ENCODE measurements around the gene LPAR1.

The LPAR1 gene

GRCh38 chr9:110997847-110998246 lies 40.4 kb downstream of the LPAR1 start:
- DNase-seq, result no peak

- no peak for DNase-seq
Measured at GRCh38 chr9:110996436-110997220, 41.6 kb downstream of the LPAR1 start.

- no peak for DNase-seq
Measured at GRCh38 chr9:110995420-110996340, 42.6 kb downstream of the LPAR1 start.

- DNase-seq, result no peak
Measured at GRCh38 chr9:110994771-110995241, 43.5 kb downstream of the LPAR1 start.

GRCh38 chr9:110990481-110990880 lies 47.8 kb downstream of the LPAR1 start:
- DNase-seq, result no peak

GRCh38 chr9:110986529-110986928 lies 51.7 kb downstream of the LPAR1 start:
- DNase-seq, result no peak

GRCh38 chr9:110984890-110985437 lies 53.3 kb downstream of the LPAR1 start:
- no peak for DNase-seq

- DNase-seq, result no peak
Measured at GRCh38 chr9:110980261-110980660, 58.0 kb downstream of the LPAR1 start.

GRCh38 chr9:110979636-110980035 lies 58.6 kb downstream of the LPAR1 start:
- no peak for DNase-seq

- no peak for DNase-seq
Measured at GRCh38 chr9:110978516-110978915, 59.8 kb downstream of the LPAR1 start.

GRCh38 chr9:110977259-110977709 lies 61.0 kb downstream of the LPAR1 start:
- no peak for DNase-seq

GRCh38 chr9:110975969-110976368 lies 62.3 kb downstream of the LPAR1 start:
- DNase-seq, result no peak

- DNase-seq, result no peak
Measured at GRCh38 chr9:110975278-110975677, 63.0 kb downstream of the LPAR1 start.

- DNase-seq, result no peak
Measured at GRCh38 chr9:110971705-110972104, 66.6 kb downstream of the LPAR1 start.

- DNase-seq, result no peak
Measured at GRCh38 chr9:110971234-110971633, 67.0 kb downstream of the LPAR1 start.

- no peak for DNase-seq
Measured at GRCh38 chr9:110969971-110970386, 68.3 kb downstream of the LPAR1 start.

- no peak for DNase-seq
Measured at GRCh38 chr9:110968096-110968495, 70.2 kb downstream of the LPAR1 start.

GRCh38 chr9:110967196-110967595 lies 71.1 kb downstream of the LPAR1 start:
- no peak for DNase-seq

- DNase-seq, result no peak
Measured at GRCh38 chr9:110960288-110960687, 78.0 kb downstream of the LPAR1 start.

- no peak for DNase-seq
Measured at GRCh38 chr9:110958847-110959246, 79.4 kb downstream of the LPAR1 start.

GRCh38 chr9:110954822-110955291 lies 83.4 kb downstream of the LPAR1 start:
- DNase-seq, result no peak

GRCh38 chr9:110952540-110952859 lies 85.8 kb downstream of the LPAR1 start:
- no peak for DNase-seq

GRCh38 chr9:110951805-110952539 lies 86.3 kb downstream of the LPAR1 start:
- DNase-seq, result no peak

All from activated T-cell treated with anti-CD3 and anti-CD28 coated beads, Interleukin-2, amount 50 U/mL, for 48 hours (primary cell).